ENCODE data around the gene TMEM9.
A peak's percentile ranks its signal among the peaks of the same experiment; 100 is the strongest.
"Not testable (repeated sequence)": the region's sequence is repeated elsewhere in the genome, so short reads cannot be mapped to it uniquely, and the experiment has no call there.

The TMEM9 gene

DNA sequence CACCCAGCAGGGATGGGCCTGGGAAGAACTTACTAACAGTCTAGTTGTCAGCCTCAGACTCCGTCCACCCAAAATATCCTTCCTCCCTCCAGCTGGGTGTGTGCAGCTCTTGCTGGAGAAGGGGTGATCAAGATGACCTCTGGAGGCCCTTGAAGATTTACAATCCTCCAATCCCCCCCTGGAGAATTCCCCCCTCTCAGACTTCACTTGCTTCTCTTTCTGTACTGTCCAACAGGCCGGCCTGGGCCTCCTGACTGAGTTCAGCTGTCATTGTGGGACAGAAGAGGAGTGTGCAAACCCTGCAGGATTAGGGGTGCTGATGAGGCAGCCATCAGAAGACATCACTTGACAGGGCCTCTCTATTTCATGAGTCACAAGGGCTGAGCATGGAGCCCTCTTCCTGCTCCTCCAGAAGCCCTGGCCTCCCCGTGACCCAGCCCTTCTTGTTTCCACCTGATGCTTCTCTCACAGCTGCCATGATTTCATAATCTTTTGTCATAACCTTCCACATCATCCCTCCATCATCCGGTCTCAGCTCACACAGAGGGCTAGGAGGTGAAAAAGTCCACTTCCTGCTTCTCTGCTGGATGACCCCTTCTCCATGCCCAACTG is 18.8 kb upstream of the TMEM9 start:
- no peak for DNase-seq

DNA sequence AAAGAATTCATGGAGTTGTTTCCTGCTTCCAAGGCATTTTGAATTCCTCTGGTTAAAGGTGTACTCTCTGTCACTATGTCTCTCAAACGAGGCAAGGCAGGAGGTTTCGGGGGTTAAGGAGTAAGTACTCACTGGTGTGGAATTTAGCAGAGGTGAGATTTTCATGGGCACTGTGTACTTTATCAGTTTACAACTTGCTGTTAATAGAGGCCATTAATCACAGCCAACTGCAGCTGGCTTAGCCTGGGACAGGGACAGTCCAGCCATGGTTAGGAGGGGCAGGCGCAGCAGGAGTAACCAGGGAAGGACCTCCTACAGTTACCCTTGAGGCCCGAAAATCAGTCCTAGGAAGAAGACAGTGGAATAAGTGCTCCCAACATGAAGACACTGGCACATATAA is 18.1 kb upstream of the TMEM9 start:
- no peak for DNase-seq

DNA sequence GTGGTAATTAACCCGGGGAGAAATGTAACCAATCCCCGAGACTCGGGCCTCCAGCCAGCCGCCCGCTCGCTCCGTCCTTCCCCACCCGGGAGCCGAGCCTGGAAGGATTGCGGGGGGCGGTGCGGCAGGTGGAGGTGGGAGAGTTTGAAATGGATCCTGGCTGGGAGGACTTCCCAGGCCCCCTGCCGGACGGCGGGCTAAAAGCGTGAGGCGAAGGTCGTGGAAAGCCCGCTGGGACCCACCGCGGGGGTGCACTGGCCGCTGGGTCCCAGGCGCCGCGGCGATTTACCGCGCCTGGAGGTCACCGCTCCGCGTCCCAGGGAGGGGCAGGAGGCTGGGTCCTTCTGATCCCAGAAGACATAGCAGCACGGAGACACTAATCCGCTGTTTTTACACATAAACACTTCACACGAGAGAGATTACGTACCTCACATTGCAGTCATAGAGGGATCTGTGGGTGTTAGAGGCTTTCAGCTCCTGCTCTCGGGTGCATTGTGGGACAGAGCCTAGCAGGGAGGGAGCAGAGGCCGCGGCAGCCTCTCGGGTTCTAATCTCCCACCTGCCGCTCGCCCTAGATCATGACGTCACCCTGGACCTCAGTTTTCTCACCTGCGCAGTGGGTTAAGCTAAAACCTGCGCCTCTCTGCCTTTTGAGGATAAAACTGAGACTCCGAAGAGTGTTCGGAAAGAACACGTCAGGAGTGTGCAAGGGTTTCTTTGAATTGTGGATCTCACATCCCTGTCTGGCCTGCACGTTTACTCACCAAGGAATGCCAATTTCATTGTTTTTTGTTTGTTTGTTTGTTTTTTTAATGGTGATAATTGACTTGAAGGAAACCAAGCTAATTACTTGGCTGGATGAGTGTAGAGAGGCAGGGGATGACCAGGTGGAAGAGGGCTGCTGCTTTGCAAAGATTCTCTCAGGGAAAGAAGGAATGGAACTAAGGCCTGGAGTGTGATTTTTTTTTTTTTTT is 17.1 kb upstream of the TMEM9 start:
- DNase-seq = no peak

DNA sequence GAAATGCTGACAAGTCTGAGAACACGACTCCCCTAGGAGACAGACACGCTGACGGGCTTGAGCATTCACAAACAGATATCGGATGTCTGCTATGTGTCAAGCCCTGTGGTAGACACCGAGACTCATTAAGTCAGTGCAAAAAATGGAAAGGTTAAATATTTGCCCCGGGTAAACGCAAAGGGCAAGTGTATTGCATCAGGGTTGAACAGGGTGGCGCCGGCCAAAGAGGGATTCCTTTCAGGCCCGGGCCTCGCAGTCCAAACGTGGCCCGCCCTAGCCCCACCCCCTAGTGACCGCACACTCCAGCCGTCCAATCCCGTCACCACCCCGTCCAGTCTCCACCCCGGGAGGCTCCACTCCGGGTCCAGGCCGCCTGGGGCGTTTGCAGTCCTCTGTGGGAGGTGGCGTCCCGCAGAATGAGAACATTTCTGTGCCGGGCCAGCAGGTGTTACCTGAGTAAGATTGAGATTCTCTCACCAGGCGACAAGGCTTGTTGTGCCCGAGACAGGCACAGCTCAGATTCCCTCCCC is 16.3 kb upstream of the TMEM9 start:
- peak; percentile 98 for DNase-seq

DNA sequence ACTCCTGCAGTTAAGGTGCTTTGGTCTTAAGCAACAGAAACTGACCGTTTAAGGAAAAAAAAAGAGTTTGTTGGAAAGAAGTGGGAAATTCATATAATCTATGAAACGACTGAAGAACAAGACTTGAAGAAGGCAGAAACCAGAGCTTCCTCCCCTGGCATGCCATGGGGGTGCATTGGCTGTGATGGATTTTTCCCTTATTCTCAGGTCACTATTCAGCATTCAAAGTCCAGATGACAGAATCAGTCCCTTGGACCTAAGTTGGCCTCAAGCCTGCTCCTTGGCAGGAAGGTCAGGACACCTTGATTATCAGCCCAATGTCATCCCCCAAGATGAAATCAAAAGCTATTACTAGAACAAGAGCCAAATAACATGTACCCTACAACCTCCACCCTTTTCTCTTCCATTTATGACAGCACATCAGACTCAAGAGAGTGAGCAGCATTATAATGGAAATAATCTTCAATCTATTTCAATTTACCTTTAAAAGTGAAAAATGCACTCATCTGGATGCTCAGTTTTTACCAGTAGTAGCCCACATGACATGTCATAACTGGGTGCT is 15.8 kb upstream of the TMEM9 start:
- DNase-seq = no peak

DNA sequence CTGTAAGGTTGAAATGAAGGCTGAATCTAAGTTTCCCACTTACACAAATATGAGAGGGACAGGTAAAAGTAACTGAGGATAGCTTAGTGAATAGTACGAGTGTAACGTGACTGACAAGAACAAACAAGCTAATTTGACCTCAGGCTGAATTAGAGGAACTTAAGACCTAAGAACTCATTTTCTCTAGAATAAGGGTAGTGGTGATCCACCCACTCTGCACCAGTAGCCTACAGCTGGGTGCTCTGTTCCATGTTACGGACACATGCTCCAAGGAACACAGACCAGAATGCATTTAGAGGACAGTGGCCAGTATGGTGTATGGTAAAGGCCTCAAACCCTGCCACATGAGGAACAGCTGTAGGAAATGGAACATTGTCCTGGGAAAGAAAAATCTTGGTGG is 14.9 kb upstream of the TMEM9 start:
- DNase-seq = no peak

DNA sequence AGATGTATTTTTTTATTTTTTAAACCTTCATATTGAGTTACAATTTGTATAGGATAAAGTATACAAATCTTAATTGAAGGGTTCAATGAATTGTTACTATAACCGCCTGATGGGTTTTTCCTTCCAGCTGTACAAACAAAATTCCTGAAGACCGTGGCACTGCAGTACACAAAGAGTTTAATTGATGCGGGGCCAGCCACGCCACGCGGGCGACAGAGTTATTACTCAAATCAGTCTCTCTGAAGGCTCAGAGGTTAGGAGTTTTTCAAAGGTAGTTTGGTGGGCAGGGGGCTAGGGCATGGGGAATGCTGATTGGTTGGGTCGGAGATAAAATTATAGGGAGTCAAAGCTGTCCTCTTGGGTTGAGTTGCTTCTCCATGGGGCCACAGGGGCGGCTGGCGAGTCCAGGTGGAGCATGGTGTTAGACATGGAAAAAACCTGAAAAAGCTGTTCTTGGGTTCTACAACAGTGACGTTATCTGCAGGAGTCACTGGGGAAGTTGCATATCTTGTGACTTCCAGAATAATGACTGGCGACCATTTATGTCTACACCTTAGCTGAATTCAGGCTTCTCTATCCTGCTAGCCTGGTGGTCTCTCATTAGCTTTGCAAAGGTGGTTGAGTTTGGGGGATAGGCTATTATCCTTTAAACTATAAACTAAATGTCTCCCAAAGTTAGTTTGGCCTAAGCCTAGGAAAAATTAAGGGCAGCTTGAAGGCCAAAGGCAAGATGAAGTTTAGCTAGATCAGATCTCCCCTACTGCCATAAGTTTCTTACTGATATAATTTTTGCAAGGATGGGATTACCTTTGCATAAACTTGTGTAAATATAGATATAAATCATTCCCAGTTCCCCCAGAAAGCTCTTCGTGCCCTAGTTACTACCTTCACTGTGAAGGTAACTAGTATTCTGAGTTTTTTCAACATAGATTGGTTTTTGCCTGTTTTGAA is 13.0 kb upstream of the TMEM9 start:
- DNase-seq = peak; percentile 68

DNA sequence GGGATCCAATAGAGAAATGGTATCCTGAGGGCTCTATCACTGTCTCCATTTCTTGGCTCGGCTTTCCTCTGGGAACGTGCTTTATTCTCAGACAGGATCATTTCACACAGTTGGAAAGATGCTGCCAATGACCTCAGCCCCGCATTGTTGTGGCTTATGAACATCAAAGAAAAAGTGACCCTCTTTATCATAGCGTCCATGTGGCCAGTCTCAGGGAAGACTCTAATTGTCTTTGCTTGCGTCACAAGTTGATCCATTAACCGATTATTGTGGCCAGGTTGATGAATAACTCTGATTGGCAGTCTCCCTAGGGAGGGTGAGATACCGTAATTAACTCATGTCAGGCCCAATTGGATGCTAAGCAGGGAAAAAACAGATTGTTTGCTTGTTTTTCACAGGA is 10.4 kb upstream of the TMEM9 start:
- no peak for DNase-seq

DNA sequence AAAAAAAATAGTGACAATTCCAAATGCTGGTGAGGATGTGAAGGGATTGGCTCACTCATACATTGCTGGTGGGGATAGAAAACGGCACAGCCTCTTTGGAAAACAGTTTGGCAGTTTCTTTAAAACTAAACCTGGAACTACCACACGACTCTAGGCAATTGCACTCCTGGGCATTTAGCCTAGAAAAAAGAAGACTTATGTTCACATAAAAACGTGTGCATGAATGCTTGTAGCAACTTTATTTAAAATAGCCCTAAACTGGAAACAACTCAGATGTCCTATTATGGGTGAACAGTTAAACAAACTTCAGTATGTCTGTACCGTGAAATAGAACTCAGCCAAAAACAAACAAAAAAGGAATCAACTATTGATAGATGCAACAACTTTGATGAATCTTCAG is 9.4 kb upstream of the TMEM9 start:
- DNase-seq = no peak

DNA sequence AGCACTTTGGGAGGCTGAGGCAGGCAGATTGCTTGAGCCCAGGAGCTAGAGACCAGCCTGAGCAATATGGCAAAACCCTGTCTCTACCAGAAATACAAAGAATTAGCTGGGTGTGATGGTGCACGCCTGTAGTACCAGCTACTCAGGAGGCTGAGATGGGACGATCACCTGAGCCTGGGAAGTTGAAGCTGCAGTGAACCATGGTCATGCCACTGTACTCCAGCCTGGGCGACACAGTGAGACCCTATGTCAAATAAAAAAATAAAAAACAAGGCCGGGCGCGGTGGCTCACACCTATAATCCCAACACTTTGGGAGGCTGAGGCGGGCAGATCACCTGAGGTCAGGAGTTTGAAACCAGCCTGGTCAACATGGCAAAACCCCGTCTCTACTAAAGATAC is 8.8 kb upstream of the TMEM9 start:
- DNase-seq = not testable (repeated sequence)

DNA sequence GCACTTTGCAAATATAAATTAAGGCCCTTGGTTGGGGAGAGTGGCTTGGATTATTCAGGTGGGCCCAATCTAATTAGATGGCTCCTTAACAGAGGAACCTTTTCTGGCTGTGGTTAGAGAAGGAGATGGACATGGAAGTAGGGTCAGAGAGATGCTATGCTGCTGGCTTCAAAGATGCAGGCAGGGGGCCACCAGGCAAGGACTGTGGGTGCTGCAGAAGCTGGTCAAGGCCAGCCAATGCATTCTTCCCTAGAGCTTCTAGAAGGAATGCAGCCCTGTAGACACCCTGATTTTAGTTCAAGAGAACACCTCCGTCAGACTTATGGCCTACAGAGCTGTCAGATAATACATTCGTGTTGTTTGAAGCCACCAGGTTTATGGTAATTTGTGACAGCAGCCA is 3.7 kb upstream of the TMEM9 start:
- DNase-seq = no peak

DNA sequence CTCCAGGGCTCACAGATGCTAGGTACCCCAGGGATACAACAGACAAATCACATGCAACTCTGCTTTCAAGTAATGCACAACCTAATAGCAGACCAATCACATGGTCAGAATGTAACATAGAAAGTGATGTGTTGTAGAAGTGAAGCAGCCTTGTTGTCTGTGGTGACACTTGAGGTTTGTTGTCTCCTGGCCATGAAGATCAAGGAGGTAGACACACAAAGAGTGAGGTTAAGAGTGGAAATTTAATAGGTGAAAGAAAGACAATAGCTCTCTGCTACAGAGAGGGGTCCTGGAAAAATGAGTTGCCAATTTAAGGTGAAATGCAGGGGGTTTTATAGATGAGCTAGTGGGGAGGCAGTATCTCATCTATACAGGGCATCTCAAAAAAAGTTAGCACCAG is 2.5 kb upstream of the TMEM9 start:
- DNase-seq = no peak

DNA sequence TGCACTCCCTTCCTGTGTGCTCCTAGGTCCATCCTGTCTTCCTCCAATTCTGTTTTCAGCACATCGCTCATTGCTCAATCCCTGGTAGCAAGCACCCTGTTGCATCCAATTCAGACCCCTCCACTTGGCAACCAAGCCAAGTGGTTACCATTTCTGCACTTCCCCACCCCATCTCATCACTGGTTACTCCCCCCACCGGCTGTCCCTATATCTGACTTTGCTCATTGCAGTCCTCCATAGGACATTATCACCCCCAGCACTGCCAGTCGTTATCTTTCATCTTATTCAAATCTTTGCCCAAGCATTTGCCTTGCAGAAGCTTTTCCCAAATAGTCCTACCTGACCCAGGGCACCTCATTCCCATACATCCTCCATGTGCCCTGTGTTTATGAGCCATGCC is 2.1 kb upstream of the TMEM9 start:
- no peak for DNase-seq

DNA sequence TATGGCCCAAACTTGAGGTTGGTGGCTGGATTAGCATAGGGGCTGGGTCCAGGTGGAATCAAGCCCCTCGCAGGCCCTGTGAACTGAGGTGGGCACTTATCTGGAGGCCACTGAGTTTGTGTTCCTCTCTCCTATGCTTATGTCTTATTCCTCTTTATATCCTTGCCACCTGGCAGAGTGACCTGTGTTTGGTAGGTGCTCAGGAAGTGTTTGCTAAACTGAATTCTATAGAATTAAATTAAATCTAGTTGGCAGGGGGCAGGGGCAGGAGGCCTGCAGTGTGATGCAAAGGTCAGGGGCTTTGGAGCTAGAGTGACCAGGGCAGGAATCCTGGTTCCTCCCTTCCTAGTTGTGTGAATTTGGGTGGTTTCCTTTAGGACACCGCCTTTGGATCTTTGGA is 1.1 kb upstream of the TMEM9 start:
- no peak for DNase-seq

DNA sequence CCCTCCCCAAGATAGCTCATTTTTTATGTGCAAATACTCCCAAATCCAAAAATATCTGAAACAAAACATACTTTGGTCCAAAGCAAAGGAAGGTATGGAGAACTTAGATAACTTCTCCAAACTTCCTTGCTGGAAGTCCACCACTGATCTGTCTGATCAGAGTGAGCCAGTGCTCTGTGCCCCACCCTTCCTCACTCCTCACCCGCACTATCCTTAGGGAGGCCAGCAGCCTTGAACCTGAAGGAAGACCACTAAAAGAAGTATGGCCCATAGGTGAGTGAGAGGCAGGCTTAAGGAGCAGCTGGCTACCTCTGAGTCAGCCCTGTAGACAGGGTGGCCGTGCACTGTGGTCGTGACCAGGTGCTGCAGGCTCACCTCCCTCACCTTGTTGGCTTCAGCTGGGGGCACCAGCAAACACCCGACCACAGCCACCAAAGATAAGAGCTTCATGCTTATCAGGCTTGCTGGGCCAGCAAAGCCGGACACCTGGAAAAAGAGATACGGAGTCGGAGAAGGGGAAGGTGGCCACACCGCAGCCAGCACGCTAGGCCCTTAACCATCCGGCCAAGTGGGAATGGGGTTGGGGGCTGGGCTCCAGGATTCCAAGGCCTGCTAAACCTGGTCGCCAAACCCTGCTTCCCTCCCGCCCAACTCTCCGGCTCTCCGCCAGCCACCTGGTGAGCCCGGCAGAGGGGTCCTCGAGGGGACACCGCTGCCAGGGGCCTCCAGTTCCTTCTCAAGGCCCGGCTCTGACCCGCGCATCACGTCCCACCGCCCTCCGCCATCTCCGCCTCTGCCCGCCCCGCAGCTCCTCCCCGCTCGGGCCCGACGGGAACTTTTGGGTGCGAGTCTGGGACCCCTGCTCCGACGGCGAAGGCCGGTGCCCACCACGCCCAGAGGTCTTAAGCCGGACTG is 543 bp downstream of the TMEM9 start:
- DNase-seq = peak; percentile 52

DNA sequence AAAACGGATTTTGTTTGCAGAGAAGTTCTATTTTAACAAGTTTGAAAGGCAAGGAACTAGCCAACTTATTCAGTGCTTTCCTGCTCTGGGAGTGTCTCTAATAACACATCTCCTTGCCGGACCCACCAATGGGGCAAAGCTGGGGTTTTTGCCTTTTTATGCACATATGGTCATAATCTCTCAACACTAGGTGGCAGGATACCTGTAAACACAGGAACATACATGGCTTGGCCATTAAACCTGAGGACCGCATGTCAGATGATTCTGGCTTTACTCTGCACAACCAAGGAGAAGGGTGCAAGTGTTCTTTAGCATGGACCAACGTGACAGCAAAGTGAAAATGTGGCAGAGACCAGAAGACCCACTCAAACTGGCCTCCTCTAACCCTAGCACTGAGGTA is 4.9 kb downstream of the TMEM9 start:
- DNase-seq = peak; percentile 61

DNA sequence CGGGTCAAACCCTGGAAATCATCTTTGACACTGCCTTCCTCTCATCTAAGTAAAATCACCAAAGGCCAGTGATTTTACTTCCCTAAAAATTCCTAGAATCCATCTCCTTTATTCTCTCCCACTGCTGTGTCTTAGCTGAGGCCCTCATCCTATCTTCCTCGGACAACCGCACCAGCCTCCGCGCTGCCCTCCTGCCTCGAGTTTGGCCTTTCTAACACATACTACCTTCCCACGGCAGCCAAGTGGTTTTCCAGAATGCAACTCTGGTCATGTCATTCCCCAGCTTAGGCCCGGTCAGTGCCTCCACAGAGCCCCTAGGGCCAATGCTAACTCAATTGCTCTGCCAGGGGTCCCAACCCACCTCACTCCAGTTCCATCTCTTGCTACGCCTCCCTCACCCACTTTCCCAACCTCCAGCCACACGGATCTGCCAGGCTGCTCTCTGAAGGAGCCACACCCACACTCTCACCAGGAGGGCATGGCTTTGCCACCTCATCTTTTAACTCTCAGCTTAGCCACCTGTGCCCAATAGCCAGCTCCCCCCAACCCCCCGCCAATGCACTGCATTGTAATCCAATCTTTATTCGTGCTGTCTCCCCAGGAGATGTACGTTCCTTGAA is 6.8 kb downstream of the TMEM9 start:
- no peak for DNase-seq

DNA sequence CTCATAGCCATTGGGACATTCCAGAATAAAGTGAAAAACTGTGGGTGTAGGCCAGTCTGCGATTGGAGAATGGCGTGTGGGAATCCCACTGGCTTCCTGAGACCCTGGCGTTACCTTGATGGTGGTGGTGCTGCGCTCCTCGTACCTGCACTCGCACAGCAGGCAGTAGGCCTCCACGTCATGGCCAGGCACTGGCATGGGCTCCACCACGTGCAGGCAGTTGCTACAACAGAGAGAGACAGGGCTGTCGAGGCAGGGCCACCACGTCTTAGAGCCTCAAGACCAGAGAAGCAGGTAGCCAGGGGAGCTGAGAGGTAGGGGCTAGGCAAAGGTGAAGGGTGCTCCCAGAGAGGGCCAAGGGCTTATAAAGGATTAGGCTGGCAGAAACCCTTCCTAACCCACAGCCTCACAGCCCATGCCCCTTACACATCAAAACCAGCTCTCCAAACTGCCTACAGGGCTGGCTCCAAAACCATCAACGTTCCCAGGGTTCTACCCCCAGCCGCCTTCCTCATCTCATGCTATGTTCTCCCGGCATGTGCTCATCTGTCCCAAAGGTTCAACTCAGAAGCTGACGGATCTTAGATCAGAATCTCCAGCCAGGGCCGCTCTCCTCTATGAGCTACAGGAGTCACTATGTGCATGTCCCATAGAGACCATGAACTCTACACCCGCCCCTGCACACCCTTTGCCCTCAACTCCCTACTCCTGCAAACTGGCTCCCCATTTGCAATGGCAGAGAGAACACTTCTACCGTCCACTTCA is 7.5 kb downstream of the TMEM9 start:
- no peak for DNase-seq

DNA sequence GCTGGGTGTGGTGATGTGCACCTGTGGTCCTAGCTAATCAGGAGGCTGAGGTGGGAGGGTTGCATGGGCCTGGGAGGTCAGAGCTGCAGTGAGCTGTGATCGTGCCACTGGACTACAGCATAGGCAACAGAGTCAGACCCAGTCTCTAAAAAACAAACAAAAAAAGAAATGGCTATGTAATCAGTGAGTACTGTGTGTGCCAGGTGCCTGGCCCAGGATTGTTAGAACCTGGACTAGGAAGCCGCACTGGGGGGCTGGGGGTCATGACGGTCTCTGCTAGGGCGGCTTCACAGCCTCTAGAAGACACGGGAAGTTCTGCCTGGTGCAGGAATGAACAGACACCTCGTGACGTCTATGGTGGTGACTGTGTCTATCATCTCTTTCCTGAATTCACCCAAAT is 8.5 kb downstream of the TMEM9 start:
- no peak for DNase-seq

DNA sequence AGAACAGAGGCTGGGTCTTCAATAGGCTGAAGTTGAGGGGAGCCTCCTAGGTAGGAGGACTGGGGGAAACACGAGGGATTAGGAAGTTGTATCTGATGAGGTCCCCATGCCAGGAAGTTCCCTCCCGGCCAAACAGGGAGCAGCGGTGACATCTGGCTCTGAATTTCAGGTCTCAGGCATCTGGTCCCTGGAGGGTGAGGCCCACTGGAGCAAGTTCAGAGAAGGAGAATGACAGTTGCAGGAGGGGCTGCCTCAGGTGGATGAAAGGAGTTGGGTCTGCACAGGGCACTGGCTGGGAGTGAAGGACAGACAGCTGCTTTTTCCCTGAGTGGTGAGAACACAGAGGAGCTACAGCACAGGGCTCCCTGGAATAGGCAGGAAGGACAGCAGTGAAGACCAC is 9.1 kb downstream of the TMEM9 start:
- DNase-seq = no peak
